ENCODE measurements around the gene TTLL9. TPM values are rescaled to one million over a fixed set of nuclear protein-coding genes. Genes with fewer than 3 reads are reported as not detected.

TTLL9 gene
- total RNA-seq, 1 donor from 2014 or later, result 2.4 TPM

DNA sequence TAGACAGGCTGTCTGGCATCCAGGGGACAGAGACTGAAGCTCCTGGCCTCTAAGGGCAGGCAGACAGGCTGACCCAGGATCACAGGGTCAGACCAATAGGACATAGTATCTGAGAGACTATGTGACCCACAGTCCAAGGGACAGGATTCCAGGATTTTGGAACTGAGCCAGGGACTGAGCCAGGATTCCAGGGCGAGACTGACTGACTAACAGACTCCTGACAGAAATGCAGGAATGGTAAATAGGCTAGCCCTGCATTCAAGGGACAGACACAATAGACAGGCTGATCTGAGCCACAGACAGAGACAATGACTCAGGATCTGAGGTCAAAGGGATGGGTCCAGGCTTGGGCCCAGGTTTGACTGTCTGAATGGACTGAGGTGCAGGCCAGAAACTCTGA, 117.3 kb downstream of the TTLL9 start:
- Mint-ChIP-seq H3K4me3 (ENCODE audit: low read depth) (no peak overlapping the region), H3K4me1 (ENCODE audit: low read depth) (no peaks in the 10 kb centered on the region), H3K9me3 (ENCODE audit: low read depth) (no peaks in the 10 kb centered on the region), H3K36me3 (ENCODE audit: insufficient read depth) (no peaks in the 10 kb centered on the region), H3K27ac (no peak overlapping the region), H3K27me3 (peaks cover 30% of the 10 kb centered on the region)
- no peak for DNase-seq (ENCODE audit: low spot score, unreplicated experiment)
- TF ChIP-seq, protein P1, sequence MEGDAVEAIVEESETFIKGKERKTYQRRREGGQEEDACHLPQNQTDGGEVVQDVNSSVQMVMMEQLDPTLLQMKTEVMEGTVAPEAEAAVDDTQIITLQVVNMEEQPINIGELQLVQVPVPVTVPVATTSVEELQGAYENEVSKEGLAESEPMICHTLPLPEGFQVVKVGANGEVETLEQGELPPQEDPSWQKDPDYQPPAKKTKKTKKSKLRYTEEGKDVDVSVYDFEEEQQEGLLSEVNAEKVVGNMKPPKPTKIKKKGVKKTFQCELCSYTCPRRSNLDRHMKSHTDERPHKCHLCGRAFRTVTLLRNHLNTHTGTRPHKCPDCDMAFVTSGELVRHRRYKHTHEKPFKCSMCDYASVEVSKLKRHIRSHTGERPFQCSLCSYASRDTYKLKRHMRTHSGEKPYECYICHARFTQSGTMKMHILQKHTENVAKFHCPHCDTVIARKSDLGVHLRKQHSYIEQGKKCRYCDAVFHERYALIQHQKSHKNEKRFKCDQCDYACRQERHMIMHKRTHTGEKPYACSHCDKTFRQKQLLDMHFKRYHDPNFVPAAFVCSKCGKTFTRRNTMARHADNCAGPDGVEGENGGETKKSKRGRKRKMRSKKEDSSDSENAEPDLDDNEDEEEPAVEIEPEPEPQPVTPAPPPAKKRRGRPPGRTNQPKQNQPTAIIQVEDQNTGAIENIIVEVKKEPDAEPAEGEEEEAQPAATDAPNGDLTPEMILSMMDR (IDR thresholded peaks at IDR 0.05; ENCODE audit: unreplicated experiment), result no peak

- DNase-seq (ENCODE audit: low spot score, unreplicated experiment), result no peak
- TF ChIP-seq, protein P1 (IDR thresholded peaks at IDR 0.05; ENCODE audit: unreplicated experiment), result no peak
- no peaks in the 10 kb centered on the region for H3K9me3 Mint-ChIP-seq (ENCODE audit: low read depth)
- H3K27ac Mint-ChIP-seq, result no peak overlapping the region
- H3K27me3 Mint-ChIP-seq, result peaks cover 32% of the 10 kb centered on the region
- H3K4me3 Mint-ChIP-seq (ENCODE audit: low read depth), result no peak overlapping the region
- H3K4me1 Mint-ChIP-seq (ENCODE audit: low read depth), result no peaks in the 10 kb centered on the region
- no peaks in the 10 kb centered on the region for H3K36me3 Mint-ChIP-seq (ENCODE audit: insufficient read depth)
Observed at GRCh38 chr20:31988430-31989015, 118.1 kb downstream of the TTLL9 start.

GRCh38 chr20:31989030-31989645, 118.7 kb downstream of the TTLL9 start:
- no peaks in the 10 kb centered on the region for H3K36me3 Mint-ChIP-seq (ENCODE audit: insufficient read depth)
- no peaks in the 10 kb centered on the region for H3K9me3 Mint-ChIP-seq (ENCODE audit: low read depth)
- H3K4me3 Mint-ChIP-seq (ENCODE audit: low read depth), result no peak overlapping the region
- DNase-seq (ENCODE audit: low spot score, unreplicated experiment), result no peak
- peaks cover 37% of the 10 kb centered on the region for H3K27me3 Mint-ChIP-seq
- H3K27ac Mint-ChIP-seq, result no peak overlapping the region
- H3K4me1 Mint-ChIP-seq (ENCODE audit: low read depth), result no peaks in the 10 kb centered on the region
- TF ChIP-seq, protein P1 (IDR thresholded peaks at IDR 0.05; ENCODE audit: unreplicated experiment), result no peak

GRCh38 chr20:31990641-31991338, 120.4 kb downstream of the TTLL9 start:
- TF ChIP-seq, protein P1 (IDR thresholded peaks at IDR 0.05; ENCODE audit: unreplicated experiment), result no peak
- Mint-ChIP-seq H3K27ac (no peak overlapping the region), H3K4me1 (ENCODE audit: low read depth) (no peaks in the 10 kb centered on the region), H3K27me3 (peaks cover 50% of the 10 kb centered on the region), H3K9me3 (ENCODE audit: low read depth) (no peaks in the 10 kb centered on the region), H3K4me3 (ENCODE audit: low read depth) (no peak overlapping the region), H3K36me3 (ENCODE audit: insufficient read depth) (no peaks in the 10 kb centered on the region)
- no peak for DNase-seq (ENCODE audit: low spot score, unreplicated experiment)

GRCh38 chr20:31991339-31991705, 120.9 kb downstream of the TTLL9 start:
- no peak for DNase-seq (ENCODE audit: low spot score, unreplicated experiment)
- Mint-ChIP-seq H3K4me3 (ENCODE audit: low read depth) (no peak overlapping the region), H3K27ac (no peak overlapping the region), H3K4me1 (ENCODE audit: low read depth) (no peaks in the 10 kb centered on the region), H3K27me3 (peaks cover 55% of the 10 kb centered on the region), H3K9me3 (ENCODE audit: low read depth) (no peaks in the 10 kb centered on the region), H3K36me3 (ENCODE audit: insufficient read depth) (no peaks in the 10 kb centered on the region)
- TF ChIP-seq, protein P1 (IDR thresholded peaks at IDR 0.05; ENCODE audit: unreplicated experiment), result no peak
